ENCODE measurements around the gene IL36RN.

IL36RN gene

GRCh38 chr2:113058998-113059960 lies at the start of gene IL36RN:
TSS of gene IL36RN (plus strand) at chr2:113059198. CDS start at chr2:113059439, 241 bp downstream.
- TF ChIP-seq GATA2 (IDR thresholded peaks at IDR 0.05; ENCODE audit: low read depth, low read length), result no peak
- TF ChIP-seq GATA3 (IDR thresholded peaks at IDR 0.05; ENCODE audit: low read depth, low read length), result no peak

- TF ChIP-seq GATA2 (IDR thresholded peaks at IDR 0.05; ENCODE audit: low read depth, low read length) (no peak), GATA3 (IDR thresholded peaks at IDR 0.05; ENCODE audit: low read depth, low read length) (no peak)
Observed at GRCh38 chr2:113009622-113010021, 49.4 kb upstream of the IL36RN start.

DNA sequence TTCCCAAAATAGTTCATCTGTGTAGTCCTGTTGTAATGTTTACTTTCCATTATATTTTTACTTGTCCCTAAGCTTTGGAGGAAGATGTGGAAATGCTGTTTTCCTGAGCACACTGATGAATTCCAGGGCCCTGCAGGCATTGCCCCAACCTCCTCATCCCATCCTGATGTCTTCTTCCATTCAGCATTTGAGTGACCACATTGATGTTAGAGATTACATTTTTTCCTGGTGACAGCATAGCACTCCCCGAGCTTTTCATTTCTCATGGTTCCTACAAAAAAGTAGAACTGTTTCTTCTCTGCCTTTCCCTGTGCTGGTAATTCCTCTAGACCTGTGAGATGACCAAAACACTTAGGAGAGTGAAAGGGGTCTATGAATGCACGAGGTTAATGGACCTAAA lies 48.9 kb upstream of the IL36RN start:
- TF ChIP-seq GATA2 (IDR thresholded peaks at IDR 0.05; ENCODE audit: low read depth, low read length), result no peak
- TF ChIP-seq GATA3 (IDR thresholded peaks at IDR 0.05; ENCODE audit: low read depth, low read length), result no peak

DNA sequence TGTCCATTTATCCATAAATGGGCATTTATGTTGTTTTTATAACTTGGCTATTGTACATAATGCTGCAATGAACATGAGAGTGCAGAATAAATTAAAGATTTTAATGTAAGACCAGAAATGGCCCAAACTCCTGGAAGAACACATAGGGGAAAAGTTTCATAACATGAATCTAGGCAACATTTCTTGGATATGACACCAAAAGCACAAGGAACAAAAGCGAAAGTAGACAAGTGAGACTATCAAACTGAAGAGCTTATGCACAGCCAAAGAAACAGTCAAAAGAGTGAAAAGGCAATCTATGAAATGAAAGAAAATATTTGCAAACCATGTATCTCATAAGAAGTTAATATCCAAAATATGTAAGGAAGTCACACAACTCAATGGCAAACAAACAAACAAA lies 47.9 kb upstream of the IL36RN start:
- TF ChIP-seq GATA2 (IDR thresholded peaks at IDR 0.05; ENCODE audit: low read depth, low read length) (no peak), GATA3 (IDR thresholded peaks at IDR 0.05; ENCODE audit: low read depth, low read length) (no peak)

GRCh38 chr2:113012436-113013335 lies 46.3 kb upstream of the IL36RN start:
- no peak for TF ChIP-seq GATA2 (IDR thresholded peaks at IDR 0.05; ENCODE audit: low read depth, low read length)
- no peak for TF ChIP-seq GATA3 (IDR thresholded peaks at IDR 0.05; ENCODE audit: low read depth, low read length)

DNA sequence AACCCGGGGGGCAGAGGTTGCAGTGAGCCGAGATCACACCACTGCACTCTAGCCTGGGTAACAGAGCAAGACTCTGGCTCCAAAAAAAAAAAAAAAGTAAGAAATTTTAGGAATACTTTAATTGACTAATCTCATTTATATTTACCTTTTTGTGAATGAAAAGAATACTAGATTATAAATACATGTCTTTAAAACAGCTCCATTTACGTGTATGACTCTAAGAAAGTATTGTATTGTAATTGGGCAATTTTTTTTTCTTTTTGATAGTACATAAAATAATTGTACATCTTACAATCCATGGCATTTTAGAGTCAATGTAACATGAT lies 45.7 kb upstream of the IL36RN start:
- TF ChIP-seq GATA3 (IDR thresholded peaks at IDR 0.05; ENCODE audit: low read depth, low read length) (no peak), GATA2 (IDR thresholded peaks at IDR 0.05; ENCODE audit: low read depth, low read length) (no peak)

DNA sequence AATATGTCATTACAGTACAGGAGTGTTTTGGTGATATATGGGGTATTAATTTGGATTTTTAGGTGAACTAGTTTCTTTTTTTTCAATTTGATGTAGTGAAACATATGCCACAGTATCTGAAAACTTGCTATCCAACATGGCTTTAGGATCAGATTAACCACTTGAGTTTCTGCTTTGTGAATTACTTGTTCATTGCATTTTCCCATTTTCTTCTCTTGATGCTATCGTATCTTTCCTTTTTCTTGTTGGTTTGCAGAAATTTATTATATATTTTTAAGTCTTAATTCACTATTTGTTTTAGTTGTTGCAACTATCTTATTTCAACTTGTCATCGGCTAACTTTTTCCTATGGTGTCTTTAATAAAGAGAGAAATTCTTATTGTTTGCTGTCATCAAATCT lies 44.9 kb upstream of the IL36RN start:
- TF ChIP-seq GATA2 (IDR thresholded peaks at IDR 0.05; ENCODE audit: low read depth, low read length) (no peak), GATA3 (IDR thresholded peaks at IDR 0.05; ENCODE audit: low read depth, low read length) (no peak)

DNA sequence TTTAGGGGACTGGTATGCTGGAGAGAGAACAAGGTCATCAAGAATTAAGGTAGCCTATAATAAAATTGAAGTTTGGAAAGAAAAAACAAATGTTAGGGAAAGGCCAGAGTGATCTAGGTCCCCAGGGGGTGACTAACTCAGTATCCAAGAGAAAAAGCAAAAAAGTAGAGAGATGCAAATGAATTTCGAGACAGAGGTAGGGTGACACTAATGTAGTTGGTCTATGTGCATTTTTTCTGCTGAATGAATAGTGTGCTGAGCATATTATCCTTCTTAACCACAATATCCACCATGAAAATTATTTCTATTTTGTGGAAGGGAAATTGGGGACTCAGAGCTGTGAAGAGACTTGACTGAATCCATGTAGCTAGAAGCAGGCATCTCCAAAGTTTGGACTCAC lies 44.0 kb upstream of the IL36RN start:
- TF ChIP-seq GATA3 (IDR thresholded peaks at IDR 0.05; ENCODE audit: low read depth, low read length) (no peak), GATA2 (IDR thresholded peaks at IDR 0.05; ENCODE audit: low read depth, low read length) (no peak)

DNA sequence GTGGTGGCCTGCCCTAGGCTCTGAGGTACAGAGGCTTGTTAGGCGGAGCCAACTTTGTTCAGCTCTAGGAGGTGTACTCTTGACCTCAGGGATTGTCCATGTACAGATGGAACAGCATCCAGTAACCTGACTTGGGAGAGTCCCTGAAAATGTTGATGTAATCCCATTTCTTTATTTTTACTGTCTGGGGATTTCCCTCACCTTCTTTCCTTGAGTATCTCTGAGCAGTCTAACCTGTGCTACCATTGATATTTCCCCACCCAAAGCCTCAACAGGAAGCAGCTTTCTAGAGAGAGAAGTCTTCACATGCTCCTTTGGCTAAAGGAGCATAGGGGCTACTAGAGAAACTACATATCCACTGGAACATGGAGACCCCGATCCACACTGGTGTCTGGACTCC lies 43.3 kb upstream of the IL36RN start:
- TF ChIP-seq GATA3 (IDR thresholded peaks at IDR 0.05; ENCODE audit: low read depth, low read length) (no peak), GATA2 (IDR thresholded peaks at IDR 0.05; ENCODE audit: low read depth, low read length) (no peak)

GRCh38 chr2:113018509-113018908 lies 40.5 kb upstream of the IL36RN start:
- no peak for TF ChIP-seq GATA3 (IDR thresholded peaks at IDR 0.05; ENCODE audit: low read depth, low read length)
- TF ChIP-seq GATA2 (IDR thresholded peaks at IDR 0.05; ENCODE audit: low read depth, low read length), result no peak

GRCh38 chr2:113021312-113021711 lies 37.7 kb upstream of the IL36RN start:
- TF ChIP-seq GATA3 (IDR thresholded peaks at IDR 0.05; ENCODE audit: low read depth, low read length), result no peak
- TF ChIP-seq GATA2 (IDR thresholded peaks at IDR 0.05; ENCODE audit: low read depth, low read length), result no peak

DNA sequence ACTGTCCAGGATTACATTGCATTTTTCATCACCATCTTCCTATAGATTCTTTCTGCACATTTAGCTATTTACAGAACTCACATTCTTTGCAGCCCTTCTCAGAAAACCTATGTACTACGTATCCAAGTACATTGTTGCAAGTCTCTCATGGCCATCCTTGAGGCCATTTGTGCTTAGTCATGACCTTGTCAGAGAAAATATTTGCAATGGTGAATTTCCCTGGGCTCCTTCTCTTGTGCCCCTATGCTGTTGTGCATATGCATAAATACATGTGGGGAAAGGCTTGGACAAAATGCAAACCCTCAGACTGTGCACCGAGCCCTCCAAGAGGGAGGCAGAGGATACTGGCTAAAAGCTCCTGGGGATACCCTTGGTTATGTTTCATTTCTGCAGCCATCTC lies 34.2 kb upstream of the IL36RN start:
- TF ChIP-seq GATA2 (IDR thresholded peaks at IDR 0.05; ENCODE audit: low read depth, low read length), result no peak
- TF ChIP-seq GATA3 (IDR thresholded peaks at IDR 0.05; ENCODE audit: low read depth, low read length), result no peak

- TF ChIP-seq GATA3 (IDR thresholded peaks at IDR 0.05; ENCODE audit: low read depth, low read length) (no peak), GATA2 (IDR thresholded peaks at IDR 0.05; ENCODE audit: low read depth, low read length) (no peak)
Observed at GRCh38 chr2:113025737-113026136, 33.3 kb upstream of the IL36RN start.

DNA sequence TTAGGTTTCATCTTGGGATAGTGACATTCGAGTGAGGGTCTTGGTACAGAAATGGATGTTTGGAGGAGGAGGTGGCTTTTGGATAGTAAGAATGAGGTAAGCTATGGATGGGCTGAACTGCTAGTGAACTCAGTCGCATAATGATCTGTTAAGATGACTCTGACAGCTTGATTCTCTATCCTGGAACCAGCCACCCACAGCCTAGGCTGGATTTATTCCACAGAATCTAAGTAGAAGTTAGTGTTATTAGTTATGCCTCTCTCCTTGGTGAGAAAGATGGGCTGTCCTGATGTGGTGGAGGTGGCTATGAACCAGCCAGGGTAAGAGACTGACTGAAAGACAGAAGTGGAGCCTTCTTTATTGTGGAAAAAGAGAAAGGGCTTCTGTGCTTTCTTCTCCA lies 31.3 kb upstream of the IL36RN start:
- TF ChIP-seq GATA2 (IDR thresholded peaks at IDR 0.05; ENCODE audit: low read depth, low read length) (no peak), GATA3 (IDR thresholded peaks at IDR 0.05; ENCODE audit: low read depth, low read length) (no peak)

Data from SH-SY5Y (cell line).